Measurements from ENCODE around the gene NCAM1.

The NCAM1 gene

DNA sequence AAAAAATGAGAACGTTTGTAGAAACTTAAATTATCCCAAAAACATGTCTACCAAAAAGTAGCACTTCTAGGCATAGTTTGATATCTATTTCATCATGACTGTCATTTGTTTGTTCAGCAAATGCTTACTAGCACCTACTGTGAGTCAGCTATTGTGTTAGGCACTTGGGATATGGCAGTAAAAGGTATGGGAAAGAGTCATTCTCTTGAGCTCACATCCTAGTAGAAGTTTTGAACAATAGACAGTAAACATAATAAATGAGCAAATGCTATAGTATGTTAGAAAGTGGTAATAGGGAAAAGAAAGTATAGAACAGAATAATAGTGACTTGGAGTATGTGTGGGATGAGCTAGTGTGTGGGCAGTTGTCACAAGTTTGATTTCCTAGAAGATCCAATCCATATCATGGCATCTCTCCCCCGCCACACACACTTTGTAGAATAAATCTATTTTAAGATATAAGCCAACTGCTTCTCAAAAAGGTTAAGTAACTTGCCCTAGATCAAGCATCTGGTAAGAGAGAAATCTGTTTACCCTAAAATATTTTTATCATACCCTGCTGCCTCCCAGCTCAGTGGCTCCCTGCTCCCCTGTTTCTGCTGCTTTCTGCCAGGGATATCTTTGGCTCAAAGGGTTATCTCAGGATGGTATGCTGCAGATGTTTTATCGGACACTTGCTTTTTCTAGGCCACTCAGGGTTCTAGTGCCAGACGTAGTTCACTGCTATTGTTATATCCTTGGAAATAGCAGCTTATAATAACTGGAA lies 129.7 kb downstream of the NCAM1 start:
- Histone ChIP-seq H3K9me3 (no peaks in the 10 kb centered on the region), H3K27me3 (no peaks in the 10 kb centered on the region), H3K4me1 (peaks cover 19% of the 10 kb centered on the region), H3K4me3 (ENCODE audit: low read depth, low read length) (no peak overlapping the region), H3K36me3 (no peaks in the 10 kb centered on the region; the same call in 1 of the 2 replicates)
- DNase-seq: no peak
- no peak for TF ChIP-seq CTCF (IDR thresholded peaks at IDR 0.05; ENCODE audit: low read depth, low read length)

DNA sequence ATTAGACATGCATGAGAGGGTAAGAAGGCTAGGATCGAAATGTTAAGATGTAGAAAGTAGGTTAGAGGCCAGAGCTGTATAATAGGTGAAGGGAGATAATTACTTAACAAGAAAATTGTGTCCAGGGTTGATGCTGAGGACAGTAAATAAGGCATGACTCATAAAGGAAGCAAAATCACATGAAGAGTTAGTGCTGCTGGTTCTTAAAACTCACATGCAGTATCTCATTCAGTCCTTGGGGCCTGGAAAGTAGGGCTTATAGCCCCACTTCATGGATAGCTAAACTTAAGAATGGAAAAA lies 130.2 kb downstream of the NCAM1 start:
- Histone ChIP-seq H3K9me3 (no peaks in the 10 kb centered on the region), H3K4me3 (ENCODE audit: low read depth, low read length) (no peak overlapping the region), H3K27me3 (no peaks in the 10 kb centered on the region), H3K4me1 (peaks cover 18% of the 10 kb centered on the region), H3K36me3 (no peaks in the 10 kb centered on the region; the same call in 1 of the 2 replicates)
- no peak for DNase-seq
- TF ChIP-seq CTCF (IDR thresholded peaks at IDR 0.05; ENCODE audit: low read depth, low read length): no peak

DNA sequence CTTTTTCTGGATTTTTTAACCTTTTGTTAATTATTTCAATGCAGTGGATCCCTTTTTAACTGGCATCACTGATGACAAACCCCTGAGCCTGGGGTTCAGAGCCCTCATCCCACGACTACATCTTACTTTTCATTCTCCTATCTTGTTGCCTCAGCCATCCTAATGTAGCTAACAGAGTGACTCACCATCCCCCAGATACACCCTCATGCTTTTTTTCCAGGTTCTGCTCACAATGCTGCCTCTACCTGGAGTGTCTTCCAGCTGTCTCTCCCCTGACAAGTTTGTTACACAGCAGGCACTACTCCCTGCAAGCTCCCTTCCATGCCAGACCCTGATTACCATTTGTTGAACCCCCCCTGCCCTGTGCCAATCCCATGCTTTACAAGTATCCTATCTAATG lies 135.4 kb downstream of the NCAM1 start:
- no peak for TF ChIP-seq CTCF (IDR thresholded peaks at IDR 0.05; ENCODE audit: low read depth, low read length)
- H3K9me3 ChIP-seq: no peaks in the 10 kb centered on the region

DNA sequence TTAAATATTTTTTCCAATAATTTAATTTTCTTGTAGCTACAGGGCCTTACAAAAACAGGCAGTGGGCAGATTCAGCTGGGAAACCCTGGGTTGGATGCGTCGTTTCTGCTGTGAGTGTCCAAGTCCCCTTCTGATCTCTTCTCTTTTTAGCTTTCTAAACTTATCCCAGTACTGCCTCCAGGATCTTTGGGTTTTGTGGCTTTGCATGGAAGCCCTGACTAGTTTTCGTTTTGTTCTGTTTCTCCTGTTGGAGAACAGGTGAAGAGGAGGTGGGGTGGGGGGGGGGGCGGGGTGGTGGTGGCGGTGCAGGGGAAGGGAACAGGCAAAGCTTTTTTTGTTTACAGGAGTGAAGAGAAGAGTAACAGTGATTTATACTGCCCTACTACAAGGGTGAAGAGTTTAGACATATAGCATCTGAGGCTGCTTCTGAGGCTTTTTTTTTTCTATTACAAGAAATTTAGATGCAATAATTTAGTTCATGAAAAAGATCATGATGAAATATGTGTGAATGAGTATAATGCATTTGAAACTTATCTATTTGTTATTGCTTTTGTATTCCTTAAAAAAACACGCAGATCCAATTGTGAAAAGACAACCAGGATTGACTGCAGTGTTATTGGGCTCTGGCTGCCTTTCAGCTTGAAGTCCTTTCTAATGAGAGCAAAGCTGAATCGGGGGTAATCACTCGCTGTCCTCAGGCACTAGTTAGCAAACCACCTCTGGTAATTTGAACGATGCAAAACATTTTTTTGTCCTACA lies 142.9 kb downstream of the NCAM1 start:
- Histone ChIP-seq H3K9me3 (no peaks in the 10 kb centered on the region), H3K36me3 (peaks cover 5% of the 10 kb centered on the region; the same call in 1 of the 2 replicates), H3K4me1 (peaks cover 32% of the 10 kb centered on the region), H3K27me3 (no peaks in the 10 kb centered on the region), H3K4me3 (ENCODE audit: low read depth, low read length) (no peak overlapping the region)
- no peak for DNase-seq
- TF ChIP-seq CTCF (IDR thresholded peaks at IDR 0.05; ENCODE audit: low read depth, low read length): no peak

More for the DNA sequence above, 135.4 kb downstream of the NCAM1 start:
- Histone ChIP-seq H3K4me3 (ENCODE audit: low read depth, low read length) (no peak overlapping the region), H3K4me1 (peaks cover 6% of the 10 kb centered on the region; the same call in 1 of the 2 replicates), H3K27me3 (no peaks in the 10 kb centered on the region), H3K36me3 (peaks cover 7% of the 10 kb centered on the region)
- no peak for DNase-seq

- no peak for TF ChIP-seq CTCF (IDR thresholded peaks at IDR 0.05; ENCODE audit: low read depth, low read length)
- Histone ChIP-seq H3K9me3 (no peaks in the 10 kb centered on the region), H3K27me3 (no peaks in the 10 kb centered on the region), H3K4me3 (ENCODE audit: low read depth, low read length) (no peak overlapping the region), H3K36me3 (no peaks in the 10 kb centered on the region), H3K4me1 (peaks cover 36% of the 10 kb centered on the region)
- no peak for DNase-seq
These were observed 143.6 kb downstream of the NCAM1 start for GRCh38 chr11:113104691-113105251.

GRCh38 chr11:113105592-113105991 lies 144.4 kb downstream of the NCAM1 start:
- Histone ChIP-seq H3K27me3 (no peaks in the 10 kb centered on the region), H3K4me1 (peaks cover 45% of the 10 kb centered on the region), H3K9me3 (no peaks in the 10 kb centered on the region), H3K4me3 (ENCODE audit: low read depth, low read length) (no peak overlapping the region), H3K36me3 (no peaks in the 10 kb centered on the region)
- DNase-seq: no peak
- no peak for TF ChIP-seq CTCF (IDR thresholded peaks at IDR 0.05; ENCODE audit: low read depth, low read length)

All from BE2C (cell line).